Measurements from ENCODE around the gene GRPEL2. TPM values are rescaled to one million over a fixed set of nuclear protein-coding genes. Genes with fewer than 3 reads are reported as not detected.

GRPEL2 gene
- total and polyA plus RNA-seq, 8 donors = 1.4 to 19.1 (median 7.0) TPM

DNA sequence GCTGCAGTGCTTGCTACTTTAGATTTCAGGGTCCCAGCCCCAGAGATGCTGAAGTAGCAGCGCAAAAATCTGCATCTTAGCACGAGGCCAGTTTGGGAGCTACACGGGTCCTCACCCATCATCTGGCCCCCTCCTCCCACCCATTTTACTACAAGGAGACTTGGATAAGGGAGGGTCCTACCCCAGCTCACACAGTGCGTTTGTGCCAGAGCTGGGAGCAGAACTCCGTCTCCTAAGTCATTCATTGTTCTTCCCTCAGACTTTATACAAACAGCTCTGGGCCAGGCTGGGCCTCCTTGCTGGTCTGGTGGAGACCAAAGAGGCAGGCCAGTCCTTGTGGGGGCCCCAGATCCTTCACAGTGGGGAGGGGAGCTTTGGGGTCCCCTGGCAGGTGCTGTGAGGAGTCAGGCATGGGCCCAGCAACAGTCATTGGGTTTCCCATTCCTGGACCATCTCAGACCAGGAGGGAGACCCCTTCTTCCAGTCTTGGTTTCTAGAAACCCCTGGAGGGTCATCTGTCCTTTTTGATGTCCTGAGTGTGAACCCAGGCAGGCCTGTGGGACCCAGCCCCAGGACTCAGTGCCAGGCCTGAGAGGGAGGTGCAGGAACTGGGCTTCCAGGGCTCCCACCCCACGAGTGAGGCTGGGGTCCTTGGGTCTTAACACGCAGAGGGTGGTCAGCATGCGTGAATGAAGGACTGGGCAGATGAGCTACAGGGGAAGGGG lies 36.1 kb downstream of the GRPEL2 start:
- H3K27ac ChIP-seq = peak overlapping the region; percentile 12 to 94 (median 87)
- 44 to 54% (median 52%) methylated on average over 7 to 8 of the region's 8 CpGs for WGBS, 5 donors
- DNase-seq = no peak
- H3K4me3 ChIP-seq = peak overlapping the region in 3 of 4 donors; percentile 19 to 28 (median 21)
- intact Hi-C loops (cut with DNase I; ENCODE audit: low total_unique reads) = loop anchor here (10.0 kb wide), 1 partner anchor 183 kb away; no protein-coding TSS in a partner anchor
- H3K36me3 ChIP-seq = no peaks in the 10 kb centered on the region
- TF ChIP-seq POLR2A (IDR thresholded peaks at IDR 0.05) (no peak), CTCF (IDR thresholded peaks at IDR 0.05) (no peak), POLR2AphosphoS5 (IDR thresholded peaks at IDR 0.05) (no peak), EP300 (IDR thresholded peaks at IDR 0.05) (no peak)
- peaks cover 17 to 63% (median 29%) of the 10 kb centered on the region in 4 donors for H3K4me1 ChIP-seq
- H3K27me3 ChIP-seq = no peaks in the 10 kb centered on the region
- H3K9me3 ChIP-seq = no peaks in the 10 kb centered on the region

GRCh38 chr5:149381986-149382338 lies 36.7 kb downstream of the GRPEL2 start:
- intact Hi-C loops (cut with DNase I; ENCODE audit: low total_unique reads) = loop anchor here (10.0 kb wide), 1 partner anchor 183 kb away; no protein-coding TSS in a partner anchor
- Histone ChIP-seq H3K27ac (peak overlapping the region; percentile 41 to 94 (median 87)), H3K36me3 (no peaks in the 10 kb centered on the region), H3K9me3 (no peaks in the 10 kb centered on the region), H3K4me3 (peak overlapping the region in 3 of 4 donors; percentile 19 to 28 (median 21)), H3K4me1 (peaks cover 17 to 69% (median 32%) of the 10 kb centered on the region in 4 donors), H3K27me3 (no peaks in the 10 kb centered on the region)
- TF ChIP-seq POLR2A (IDR thresholded peaks at IDR 0.05) (no peak), POLR2AphosphoS5 (IDR thresholded peaks at IDR 0.05) (peak; percentile 40 to 76 (median 50)), CTCF (IDR thresholded peaks at IDR 0.05) (peak in 6 of 7 experiments; percentile 55 to 95 (median 85)), EP300 (IDR thresholded peaks at IDR 0.05) (peak; percentile 13)
- DNase-seq = peak; percentile 82 to 93
- WGBS, 5 donors = 34 to 36% (median 35%) methylated on average over 15 to 16 of the region's 16 CpGs

DNA sequence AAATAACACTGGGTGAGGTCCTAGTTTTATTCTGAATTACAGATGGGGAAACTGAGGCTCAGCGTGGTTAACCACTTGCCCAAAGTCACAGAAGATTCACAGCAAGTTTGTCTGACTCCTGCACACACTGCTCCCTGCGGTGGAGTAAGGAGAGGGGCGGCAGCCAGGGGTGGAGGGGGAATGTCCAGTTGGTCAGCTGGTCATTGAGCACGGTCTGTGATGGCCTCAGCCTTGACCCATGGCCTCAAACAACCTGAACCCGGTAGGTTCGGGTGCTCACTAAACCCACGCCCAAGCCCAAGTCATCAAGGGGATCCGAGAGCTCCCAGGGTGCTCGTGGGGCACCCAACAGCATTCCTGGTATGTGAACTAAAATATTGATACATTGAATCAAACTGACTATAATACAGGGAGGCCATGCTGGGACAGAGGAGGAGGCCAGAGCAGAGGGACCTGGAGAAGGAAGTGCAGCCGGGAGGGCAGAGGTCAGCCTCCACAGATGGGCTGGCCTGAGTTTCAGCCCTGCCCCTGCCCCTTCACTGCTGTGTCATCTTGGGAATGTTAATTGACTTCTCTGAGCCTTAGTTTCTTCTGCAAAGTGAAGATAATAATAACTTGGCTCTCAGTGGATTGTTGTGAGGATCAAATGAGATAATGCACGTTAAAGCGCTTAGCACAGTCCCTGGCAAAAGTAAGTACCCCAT lies 37.4 kb downstream of the GRPEL2 start:
- intact Hi-C loops (cut with DNase I; ENCODE audit: low total_unique reads) = loop anchor here (10.0 kb wide), 1 partner anchor 182 kb away; no protein-coding TSS in a partner anchor
- Histone ChIP-seq H3K27ac (peak overlapping the region in 4 of 5 donors; percentile 81 to 94 (median 87)), H3K36me3 (no peaks in the 10 kb centered on the region), H3K4me1 (peaks cover 17 to 76% (median 34%) of the 10 kb centered on the region in 4 donors), H3K9me3 (no peaks in the 10 kb centered on the region), H3K4me3 (peak overlapping the region in 3 of 4 donors; percentile 19 to 28 (median 21)), H3K27me3 (no peaks in the 10 kb centered on the region)
- WGBS, 5 donors = 71 to 87% (median 79%) methylated on average over 12 of the region's 12 CpGs
- no peak for DNase-seq
- no peak for TF ChIP-seq CTCF (IDR thresholded peaks at IDR 0.05)
- no peak for TF ChIP-seq EP300 (IDR thresholded peaks at IDR 0.05)
- no peak for TF ChIP-seq POLR2A (IDR thresholded peaks at IDR 0.05)
- TF ChIP-seq POLR2AphosphoS5 (IDR thresholded peaks at IDR 0.05) = no peak

DNA sequence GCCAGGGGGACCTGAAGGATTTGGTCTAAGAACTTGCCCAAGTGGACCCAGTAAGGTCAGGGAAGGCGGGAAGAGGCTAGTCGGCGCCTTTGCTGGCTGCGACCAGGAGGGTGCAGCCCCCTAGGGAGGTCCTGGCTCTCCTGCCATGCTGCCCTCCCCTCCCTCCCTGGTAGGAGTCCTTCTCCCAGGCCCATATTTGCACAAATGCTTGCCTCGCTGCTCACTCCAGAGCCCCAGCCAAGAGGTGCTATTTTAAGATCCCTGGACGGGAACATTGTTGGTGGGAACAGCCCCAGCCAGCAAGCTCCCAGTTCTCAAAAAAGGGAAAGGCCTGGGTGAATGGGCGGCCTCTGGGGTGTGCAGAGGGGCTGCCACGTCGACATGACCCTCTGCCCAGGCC lies 38.1 kb downstream of the GRPEL2 start:
- peaks cover 17 to 79% (median 34%) of the 10 kb centered on the region in 4 donors for H3K4me1 ChIP-seq
- DNase-seq = peak in 1 of 2 donors; percentile 78
- TF ChIP-seq EP300 (IDR thresholded peaks at IDR 0.05) = peak; percentile 78
- TF ChIP-seq CTCF (IDR thresholded peaks at IDR 0.05) = no peak
- peak in 2 of 3 donors; percentile 46 to 75 for TF ChIP-seq POLR2AphosphoS5 (IDR thresholded peaks at IDR 0.05)
- no peaks in the 10 kb centered on the region for H3K27me3 ChIP-seq
- H3K27ac ChIP-seq = peak overlapping the region; percentile 41 to 94 (median 87)
- WGBS, 5 donors = 57 to 80% (median 76%) methylated on average over 9 of the region's 9 CpGs
- intact Hi-C loops (cut with DNase I; ENCODE audit: low total_unique reads) = loop anchor here (10.0 kb wide), 1 partner anchor 181 kb away; no protein-coding TSS in a partner anchor
- peak overlapping the region in 1 of 4 donors; percentile 28 for H3K4me3 ChIP-seq
- no peaks in the 10 kb centered on the region for H3K36me3 ChIP-seq
- H3K9me3 ChIP-seq = no peaks in the 10 kb centered on the region
